HG02973 (cell line): ENCODE results near the gene SLCO2A1.

ENCODE experiments used
- ATAC-seq: cut with Tn5 transposase; IDR thresholded peaks from one replicate; pipeline ENCODE4 v1.9.1; 2021; ENCODE audit warnings: moderate library complexity; ENCODE audit not compliant: unreplicated experiment

SLCO2A1 gene

DNA sequence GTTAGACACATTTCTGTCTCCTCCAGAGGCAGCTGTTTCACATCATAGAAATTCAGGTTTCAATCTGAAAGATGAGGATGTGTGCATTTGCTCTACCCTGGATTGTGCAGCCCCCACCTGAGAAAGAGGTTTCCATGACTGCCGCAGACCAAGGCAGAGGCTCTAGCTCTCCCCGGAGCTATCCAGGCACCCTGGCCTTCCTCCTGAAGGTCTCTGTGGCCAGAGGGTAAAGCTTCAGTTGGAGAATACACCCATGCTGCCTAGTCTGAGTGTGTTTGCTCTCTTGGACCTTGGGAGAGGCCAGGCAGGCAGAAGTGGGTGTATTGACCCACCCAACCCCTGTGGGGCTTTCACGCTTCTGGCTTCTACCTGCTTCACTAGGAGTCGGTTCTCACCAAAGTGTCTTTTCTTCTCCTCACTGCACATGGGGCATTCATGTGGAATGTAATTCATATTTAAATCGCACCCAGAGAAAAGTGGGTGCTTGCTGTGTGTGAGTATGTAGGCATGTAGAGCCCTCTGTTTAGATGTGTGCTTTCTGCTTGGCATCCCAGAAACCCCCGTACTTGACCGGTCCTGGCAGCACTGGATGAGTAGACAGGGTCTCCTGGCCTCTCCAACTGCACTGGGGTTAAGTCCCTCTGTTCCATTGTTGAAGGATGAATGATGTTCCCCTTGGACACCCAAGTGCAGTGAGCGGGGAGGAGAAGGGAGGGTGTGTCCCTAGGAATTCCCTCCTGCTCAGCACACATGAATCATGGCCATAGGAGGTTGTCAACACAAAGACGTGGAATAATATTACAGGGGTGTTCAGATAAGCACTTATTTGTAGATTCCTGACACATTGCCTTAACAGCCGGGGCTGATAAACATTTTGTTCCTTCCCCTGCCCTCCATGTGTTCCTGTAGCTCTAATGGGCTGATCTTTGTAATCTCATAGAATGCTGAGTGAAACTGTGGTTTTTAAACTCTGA is 113.8 kb downstream of the SLCO2A1 start:
- no peak for ATAC-seq

DNA sequence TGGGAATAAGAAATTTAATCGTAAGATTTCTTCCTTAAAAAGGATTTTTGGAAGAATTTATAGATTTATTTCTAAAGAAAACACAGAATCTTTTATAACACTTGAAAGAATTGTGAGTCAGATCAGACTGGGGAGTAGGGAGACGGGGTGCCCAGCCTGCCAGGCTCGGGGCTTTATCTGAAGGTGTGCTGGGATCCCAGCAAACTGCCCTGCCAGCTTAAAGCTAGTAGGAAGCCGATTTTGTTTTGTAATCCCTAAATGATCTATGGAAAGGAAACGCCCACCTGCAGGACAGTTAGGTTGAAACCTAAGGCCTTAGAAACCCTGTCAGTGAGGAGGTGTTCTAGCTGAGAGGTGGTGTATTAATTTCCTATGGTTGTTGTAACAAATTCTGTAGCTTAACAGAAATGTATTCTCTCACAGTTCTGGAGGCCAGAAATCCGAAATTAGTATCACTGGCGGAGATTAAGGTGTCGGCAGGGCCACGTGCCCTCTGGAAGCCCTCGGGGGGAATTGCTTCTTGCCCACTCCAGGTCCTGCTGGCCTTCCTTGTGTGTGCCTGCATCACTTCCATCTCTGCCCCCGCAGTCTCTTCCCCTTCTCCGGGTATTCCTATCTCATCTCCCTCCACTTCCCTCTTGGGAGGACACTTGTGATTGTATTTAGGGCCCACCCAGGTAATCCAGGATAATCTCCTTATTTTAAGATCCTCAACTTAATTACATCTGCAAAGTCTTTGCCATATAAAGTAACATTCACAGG is 114.7 kb downstream of the SLCO2A1 start:
- no peak for ATAC-seq

DNA sequence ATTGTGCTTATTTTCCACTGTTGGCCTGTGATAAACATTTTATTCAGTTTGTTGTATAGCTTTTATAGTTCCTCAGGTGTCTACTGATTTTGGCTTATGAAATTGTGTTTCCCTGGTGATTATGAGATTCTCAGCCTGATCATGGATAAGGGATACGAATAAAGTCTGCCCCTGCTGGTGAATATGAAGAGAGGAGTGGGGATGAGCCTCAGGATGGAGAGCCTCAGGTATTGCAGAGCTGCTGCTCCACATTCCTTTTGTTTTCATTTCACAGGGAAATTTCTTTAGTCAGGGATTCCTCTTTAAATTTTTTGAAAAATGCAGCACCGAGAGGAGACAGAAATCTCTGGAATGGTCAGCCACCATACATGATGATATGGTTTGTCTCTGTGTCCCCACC is 119.3 kb downstream of the SLCO2A1 start:
- ATAC-seq, result no peak

DNA sequence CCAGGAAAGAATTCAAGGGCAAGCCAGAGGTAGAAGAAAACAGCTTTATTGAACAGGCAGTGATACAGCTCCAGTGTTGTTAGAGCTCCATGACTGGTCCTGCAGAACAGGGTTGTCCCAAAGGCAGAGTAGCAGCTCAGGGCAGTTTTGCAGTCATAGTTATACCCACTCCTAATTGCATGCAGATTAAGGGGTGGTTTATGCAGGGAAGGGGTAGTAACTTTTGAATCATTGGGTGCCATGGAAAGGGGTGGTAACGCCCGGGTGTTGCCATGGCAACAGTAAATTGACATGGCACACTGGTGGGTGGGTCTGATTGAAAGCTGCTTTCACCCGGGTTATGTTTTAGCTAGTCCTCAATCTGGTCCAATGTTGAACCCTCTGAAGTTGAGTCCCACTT is 124.3 kb downstream of the SLCO2A1 start:
- ATAC-seq, result no peak

DNA sequence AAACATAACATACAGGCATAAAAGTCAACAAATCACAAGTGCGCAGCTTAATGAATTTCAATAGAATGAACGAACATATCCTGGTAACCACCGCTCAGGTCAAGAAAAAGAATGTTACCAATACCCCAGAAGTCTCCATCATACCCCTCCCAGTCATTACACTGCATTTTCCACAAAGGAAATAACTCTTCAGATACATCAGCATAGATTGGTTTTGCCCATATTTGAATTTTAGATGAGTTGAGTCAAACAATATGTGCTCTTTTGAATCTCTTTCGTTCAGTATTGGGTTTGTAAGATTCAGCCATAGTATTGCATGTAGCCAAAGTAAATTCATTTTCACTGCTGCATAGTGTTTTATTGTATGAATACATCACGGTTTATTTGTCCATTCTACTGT is 127.9 kb downstream of the SLCO2A1 start:
- no peak for ATAC-seq

DNA sequence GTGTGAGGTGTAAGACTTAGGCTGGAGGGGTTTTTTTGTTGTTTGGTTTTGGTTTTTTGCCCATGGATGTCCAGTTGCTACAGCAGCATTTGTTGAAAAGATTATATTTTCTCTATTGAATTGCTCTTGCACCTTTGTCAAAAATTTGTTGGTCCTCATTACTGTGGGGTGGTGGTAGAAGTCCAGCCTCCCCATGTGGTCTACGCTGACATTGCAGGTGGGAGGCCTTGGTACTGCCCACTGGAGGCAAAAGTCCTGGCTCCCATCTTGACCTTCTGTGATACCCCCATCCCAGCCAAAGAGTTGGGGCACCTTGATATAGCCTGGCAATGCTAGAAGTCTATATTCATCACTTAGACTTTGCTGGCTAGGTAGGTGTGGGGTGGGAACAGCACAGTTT is 128.6 kb downstream of the SLCO2A1 start:
- ATAC-seq, result no peak

DNA sequence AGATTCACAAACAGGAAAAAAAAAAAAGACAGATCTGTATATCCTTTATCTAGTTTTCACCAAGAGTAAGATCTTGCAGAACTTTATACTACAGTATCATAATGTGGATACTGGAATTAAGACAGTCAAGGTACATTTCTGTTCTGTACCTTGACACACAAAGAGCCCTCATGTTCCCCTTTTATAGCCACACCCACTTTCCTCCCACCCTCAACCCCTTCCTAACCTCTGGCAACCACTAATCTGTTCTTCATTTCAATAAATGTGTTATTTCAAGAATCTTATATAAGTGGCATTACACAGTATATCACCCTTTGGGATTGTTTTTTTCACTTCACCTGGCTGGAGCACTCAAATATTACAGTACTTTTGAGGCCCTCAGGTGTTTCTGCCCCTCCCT is 130.4 kb downstream of the SLCO2A1 start:
- ATAC-seq, result no peak

DNA sequence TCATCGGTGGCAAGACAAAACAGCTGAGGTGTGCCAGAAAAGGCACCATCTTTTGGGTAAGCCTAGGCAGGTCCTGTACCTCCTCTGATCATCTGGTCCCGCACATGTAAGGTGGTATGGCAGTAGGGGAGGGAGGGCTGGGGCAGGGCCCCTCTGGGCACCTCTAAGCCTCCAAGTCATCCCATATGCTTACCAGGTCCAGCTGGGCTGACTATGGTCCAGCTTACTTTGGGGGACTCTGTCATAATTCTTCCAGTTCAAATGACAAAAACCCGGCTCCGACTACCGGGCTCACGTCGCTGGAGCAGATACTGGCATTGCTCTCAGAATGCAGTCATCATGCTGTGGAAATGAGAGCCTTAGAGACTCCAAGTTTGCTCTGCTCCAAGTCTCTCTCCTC is 132.2 kb downstream of the SLCO2A1 start:
- no peak for ATAC-seq

DNA sequence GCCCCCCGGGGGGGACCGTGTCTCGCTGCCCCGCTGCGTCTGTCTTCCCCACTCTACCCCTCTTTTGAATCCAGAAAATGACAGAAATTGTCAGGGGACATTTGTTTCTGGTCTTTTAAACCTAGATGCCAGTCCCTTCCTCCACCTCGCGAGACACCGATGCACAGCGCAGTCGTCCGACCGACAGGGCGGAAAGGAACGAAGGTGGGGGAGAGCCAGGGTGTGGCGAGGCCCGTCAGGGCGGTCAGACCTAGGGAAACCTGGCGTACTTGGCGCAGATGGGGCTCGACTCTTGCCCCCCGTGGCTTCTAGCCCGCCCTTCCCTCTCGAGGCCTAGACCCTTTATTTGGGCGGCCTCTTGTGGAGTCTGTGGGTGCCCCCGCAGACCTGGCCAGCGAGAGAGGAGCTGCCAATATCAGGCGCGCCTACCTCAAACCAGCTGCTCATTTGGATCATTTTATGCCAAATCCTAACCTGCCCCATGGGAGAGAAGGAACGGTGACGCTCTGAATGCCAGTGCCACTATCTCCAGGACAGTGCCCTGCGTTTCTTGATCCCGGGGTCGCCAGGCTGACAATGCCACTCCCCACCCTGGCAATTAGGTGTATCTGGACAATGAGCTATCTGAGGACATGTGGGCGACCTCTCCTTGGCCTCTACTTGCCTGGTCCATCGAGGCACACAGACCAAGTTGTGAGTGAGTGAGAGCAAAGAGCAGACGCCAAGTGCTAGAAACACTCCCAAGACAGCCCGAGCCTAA is 133.5 kb downstream of the SLCO2A1 start:
- no peak for ATAC-seq

DNA sequence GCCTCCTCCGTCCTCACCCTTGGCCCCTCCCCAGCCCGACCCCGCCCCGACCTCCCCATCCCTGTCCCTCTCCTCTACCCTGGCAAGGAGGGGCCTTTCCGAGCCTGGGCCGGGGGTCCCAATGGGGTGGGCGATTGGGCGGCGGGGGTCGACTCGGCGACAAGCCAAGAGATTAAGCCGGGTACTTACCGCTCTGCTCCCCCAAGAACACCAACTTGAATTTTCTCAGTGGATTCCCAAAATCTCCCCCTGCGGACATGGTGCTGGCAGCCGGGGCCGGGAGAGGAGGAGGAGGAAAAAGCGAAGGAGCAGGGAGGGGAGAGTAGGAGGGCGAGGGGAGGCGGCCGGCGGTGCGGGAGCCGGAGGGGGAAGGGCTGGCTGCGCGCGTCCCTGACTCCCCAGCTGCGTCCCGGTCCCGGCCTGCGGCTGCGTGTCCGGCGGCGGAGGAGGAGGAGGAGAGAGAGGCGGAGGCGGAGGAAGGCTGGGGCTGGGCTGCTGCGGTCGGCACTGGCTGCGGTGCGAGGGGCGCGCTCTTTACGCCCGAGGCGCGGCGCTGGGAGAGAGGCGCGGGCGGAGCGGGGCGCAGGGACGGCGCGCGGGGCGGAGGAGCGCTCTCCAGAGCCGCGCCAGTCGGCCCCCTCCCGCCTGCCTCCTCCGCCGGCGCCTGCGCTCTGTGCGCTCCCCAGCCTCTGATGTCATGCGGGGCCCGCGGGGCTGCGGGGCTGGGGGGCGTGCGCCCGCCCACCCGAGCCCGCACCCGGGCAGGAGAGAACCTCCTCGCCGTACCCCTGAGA is 134.3 kb downstream of the SLCO2A1 start, which contains the start of gene RAB6B:
RAB6B (minus strand) TSS at position 675 of the 794 bp plus-strand sequence; CDS start at position 259, 416 bp downstream.
- no peak for ATAC-seq

DNA sequence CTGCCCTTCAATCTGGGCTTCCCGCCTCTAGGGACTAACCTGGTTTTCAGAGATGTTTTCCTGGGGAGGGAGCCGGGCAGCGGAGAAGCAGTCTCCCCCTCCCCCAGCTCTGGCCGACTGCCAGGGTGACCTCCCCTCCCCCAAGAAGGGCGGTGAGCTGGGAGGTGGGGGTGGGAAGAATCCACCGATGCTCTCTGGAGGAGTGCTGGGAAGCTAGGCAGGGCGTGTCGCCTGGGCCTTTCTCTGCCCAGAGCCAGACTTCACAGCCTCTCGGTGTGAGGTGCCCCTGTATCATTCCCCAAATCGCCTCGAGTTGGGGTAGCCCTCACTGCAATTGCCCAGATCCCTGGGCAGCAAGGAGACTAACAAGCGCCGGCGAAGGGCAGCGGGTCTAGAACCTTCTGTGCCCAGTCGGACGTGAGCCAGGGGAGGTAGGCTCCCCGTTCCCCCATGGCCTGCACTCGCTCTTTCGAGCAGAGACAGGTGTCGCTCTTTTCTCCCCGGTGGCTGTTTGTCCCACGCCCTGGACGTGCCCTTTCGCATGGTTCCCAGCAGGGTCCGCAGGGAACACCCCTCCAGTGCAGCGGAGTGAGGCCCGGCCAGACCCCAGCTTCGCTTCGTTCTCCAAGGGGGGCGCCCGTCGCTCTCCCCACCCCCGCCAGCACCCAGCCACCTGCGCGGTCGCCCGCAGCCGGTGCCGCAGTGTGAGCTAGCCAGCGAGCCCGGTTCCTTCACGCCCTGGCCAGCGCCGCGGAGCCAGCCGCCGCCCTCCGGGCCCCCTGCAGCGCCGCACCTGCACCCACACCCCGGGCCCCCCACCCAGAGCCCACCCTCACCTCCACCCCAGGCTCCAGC is 135.1 kb downstream of the SLCO2A1 start:
- ATAC-seq, result no peak

DNA sequence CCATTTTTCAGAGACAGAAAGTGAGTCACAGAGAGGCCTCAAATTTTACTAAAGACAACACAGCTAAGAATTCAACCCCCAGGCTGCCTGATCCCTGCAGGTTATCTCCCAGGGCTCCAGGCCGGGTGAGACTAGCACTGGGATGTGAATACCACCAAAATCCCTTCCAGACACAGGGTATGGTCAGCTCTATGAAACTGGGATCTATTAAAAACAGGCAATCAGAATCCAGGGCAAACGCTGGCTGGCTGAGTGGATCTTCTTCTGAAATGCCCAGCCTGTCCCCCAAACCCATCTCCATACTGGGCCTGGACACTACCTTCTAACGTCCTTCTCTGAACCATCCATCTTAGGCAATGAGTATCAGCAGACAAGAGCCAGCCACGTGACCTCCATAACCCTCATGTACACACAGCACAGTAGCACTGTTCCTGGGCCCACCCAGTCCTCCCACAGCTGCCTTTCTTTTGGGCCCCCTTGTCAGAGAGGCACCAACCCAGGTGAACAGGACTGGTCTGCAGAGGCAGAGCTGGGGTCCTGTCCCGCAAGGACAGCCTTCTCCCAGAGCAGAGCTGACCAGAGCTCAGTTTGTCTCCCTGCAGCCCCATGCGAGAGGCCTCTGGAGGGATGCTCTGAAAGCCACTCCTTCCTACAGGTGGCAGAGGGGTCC is 135.9 kb downstream of the SLCO2A1 start:
- no peak for ATAC-seq

DNA sequence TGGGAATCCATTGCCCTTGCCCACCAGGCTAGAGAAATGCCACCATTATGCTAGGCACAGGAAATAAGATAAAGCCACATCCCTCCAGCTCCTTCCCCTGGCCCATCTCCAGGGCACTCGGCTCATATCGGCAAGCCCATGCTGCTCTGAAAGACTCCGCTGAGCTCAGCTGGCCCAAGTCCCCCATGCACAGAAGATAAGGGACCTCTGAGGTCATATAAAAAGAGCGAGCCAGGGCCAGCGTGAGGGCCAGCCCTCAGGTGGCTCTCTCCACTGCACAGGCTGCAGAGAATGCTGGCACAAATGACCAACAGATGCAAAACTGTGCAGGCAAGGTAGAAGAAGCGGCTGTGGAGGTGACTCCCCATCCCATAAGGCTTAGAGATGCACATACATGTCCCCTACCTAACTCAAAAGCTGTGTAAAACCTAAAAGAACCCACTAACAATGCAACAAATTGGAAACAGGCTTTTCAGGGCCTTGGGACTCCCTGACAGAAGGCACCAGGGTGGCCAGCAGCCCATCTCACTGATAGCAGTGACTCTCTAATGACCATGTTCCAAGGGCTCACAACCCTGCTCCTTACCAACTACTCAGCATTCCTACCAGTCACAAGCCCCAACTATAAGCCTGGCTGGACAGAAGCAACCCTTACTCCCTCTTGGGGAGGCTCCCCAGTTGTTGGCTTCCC is 137.0 kb downstream of the SLCO2A1 start:
- no peak for ATAC-seq

DNA sequence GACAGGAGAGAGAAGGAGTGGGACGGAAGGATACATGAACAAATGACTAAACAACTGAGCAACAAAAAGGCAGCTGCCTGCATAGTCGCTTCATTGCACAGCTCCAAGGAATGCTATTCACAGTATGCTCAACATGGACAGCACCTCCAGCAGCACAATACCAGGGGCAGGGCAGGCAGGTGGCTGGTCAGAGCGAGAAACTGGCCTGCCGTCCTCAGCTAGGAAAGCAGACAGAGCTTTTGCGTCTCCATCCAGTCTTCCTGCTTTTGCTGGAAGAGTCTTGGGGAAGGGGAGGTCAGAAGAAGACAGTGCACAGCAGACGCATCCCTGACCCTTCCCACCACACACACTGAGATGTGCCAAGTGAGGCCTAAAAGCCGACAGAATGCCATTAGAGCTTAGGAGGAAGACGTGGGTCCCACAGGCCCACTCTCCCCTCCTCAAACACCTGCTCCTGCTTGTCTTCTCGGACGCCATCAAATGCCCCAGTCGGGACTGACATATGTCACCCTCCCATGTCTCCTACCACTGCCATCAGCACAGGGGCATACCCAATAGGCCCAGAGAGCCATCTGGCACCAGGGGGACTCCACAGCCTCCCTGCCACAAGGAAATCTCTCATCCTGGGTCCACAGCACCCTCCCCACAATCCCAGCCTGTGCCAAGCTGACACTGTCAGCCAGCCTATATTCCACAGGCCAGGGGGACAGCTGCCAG is 137.9 kb downstream of the SLCO2A1 start:
- ATAC-seq, result no peak

DNA sequence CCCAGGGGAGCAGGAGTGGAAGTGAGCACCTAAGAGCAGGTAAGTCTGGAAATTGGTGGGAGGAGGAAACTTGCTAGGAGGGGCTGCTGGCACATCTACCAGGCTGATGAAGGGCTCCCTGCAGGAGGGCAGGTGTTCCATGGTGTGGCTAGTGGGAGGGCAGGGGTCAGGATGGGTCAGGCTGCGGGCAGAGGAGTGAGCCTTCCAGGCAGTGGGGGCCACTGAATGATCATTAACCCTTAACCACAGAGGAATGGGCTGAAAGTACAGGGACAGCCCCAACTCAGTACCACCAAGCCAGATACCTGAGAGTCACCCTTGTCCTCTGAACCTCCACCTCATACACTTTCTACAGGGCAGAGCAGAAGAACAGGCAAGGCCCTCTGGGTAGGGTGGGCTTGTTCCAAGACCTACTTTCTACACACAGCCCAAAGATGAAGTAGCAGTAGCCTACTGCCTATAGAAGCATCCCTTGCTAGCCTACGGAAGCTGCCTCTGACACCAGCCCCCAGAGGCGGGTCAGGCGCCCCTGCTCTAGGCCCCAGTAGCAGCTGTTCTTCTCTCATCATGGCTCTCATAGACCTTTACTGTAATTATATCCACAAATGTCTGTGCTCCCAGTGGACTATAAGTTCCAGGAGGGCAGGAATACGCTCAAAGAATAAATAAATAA is 138.6 kb downstream of the SLCO2A1 start:
- ATAC-seq, result no peak

DNA sequence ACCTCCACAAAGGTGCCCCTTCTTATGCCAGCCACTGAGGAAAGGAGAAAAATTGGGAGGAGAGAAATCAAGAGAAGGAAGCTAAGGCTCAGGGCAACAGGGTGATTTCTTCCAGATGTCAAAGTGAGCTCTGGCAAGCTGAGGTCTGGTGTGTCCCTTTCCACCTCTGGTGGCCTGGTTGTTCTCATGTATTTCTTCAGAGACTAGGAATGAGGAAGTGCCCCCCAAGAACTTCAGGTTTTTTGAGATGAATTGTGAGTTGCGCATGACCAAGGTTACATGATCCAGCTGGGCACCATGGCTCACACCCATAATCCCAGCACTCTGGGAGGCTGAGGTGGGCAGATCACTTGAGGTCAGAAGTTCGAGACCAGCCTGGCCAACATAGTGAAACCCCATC is 139.7 kb downstream of the SLCO2A1 start:
- no peak for ATAC-seq

DNA sequence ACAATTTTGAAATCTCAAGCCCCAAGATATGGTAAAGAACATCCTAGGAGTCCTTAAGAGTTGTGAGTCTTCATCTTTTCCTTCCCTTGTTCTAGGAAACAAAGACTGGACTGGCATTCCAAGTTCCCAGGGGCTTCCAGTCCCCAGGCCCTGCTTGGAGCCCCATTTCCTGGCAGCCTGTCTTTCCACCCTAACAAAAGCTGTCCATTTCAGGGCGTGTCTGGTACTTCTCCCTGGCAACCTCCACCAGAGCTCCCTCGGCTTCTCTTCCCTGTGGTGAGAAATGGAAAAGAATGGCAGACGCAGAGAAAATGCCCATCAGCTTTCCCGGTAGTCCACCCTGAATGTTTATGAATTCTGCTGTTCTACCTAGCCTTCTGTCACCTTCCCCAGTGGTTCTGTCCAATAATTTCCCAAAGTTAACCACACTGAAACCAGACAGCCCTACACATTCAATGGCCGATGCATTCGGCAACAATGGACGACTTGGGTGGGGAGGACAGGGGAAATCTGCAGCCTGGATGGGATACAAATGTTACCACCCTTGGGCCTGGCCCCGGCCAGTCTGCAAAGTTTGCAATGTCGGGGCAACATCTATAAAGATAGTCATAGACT is 140.9 kb downstream of the SLCO2A1 start:
- ATAC-seq, result no peak
